Erythroblast (primary cell): Measurements from ENCODE around the gene ZNF165.

Experiments
- GATA1 ChIP-seq: IDR thresholded peaks from 2 replicates; pipeline ENCODE4 v1.6.1; 2011; ENCODE audit warnings: low read depth, mild to moderate bottlenecking, control low read depth, low read length, moderate library complexity
- POLR2A ChIP-seq: IDR thresholded peaks from 2 replicates; pipeline ENCODE4 v1.6.1; 2011; ENCODE audit warnings: mild to moderate bottlenecking, low read length

GRCh38 chr6:28111964-28112363 lies 31.6 kb downstream of the ZNF165 start:
- TF ChIP-seq POLR2A (no peak), GATA1 (no peak)
